Measurements from ENCODE around the gene GCLC. TPM values are rescaled to one million over a fixed set of nuclear protein-coding genes. Genes with fewer than 3 reads are reported as not detected.

Gene GCLC
- total and polyA plus RNA-seq, 3 donors from 2014 or later = 20.1 to 44.4 (median 37.6) TPM

Other genes starting within 250 kb of the GCLC start
- gene ELOVL5, start 196.2 kb downstream of the GCLC start, total RNA-seq = 100 to 1,000 TPM; 206 to 214 TPM
- 190 TPM for gene ELOVL5, start 196.2 kb downstream of the GCLC start, polyA plus RNA-seq (ENCODE audit: insufficient read depth, low read depth, low replicate concordance)
- 1 to 10 TPM; 1.4 to 2.0 TPM for gene KLHL31, start 120.7 kb upstream of the GCLC start, total RNA-seq
- 0.46 TPM for gene KLHL31, start 120.7 kb upstream of the GCLC start, polyA plus RNA-seq (ENCODE audit: insufficient read depth, low read depth, low replicate concordance)
- 10 to 100 TPM; 34.1 to 36.5 TPM for gene LRRC1, start 249.9 kb upstream of the GCLC start, total RNA-seq
- 29.5 TPM for gene LRRC1, start 249.9 kb upstream of the GCLC start, polyA plus RNA-seq (ENCODE audit: insufficient read depth, low read depth, low replicate concordance)

Measured in testis (tissue), 3 donors.